ENCODE data around the gene PGM5. TPM values are rescaled to one million over a fixed set of nuclear protein-coding genes. Genes with fewer than 3 reads are reported as not detected.
"Not testable (repeated sequence)": the region's sequence is repeated elsewhere in the genome, so short reads cannot be mapped to it uniquely, and the experiment has no call there.

PGM5 gene
- 10 to 100 TPM in 11 of 12 donors, not detected in 1; 25.4 to 52.1 (median 47.9) TPM for polyA plus RNA-seq (ENCODE audit: insufficient read length in 12 of 12)
- long read RNA-seq, donor 1, full-length matches to known transcripts = 17 of 90 reads
- long read RNA-seq, donor 1, partial matches to known transcripts = 73 of 90 reads
- long read RNA-seq, donor 1, other reads (novel, unspliced or antisense) = 0 of 90 reads
- long read RNA-seq, donor 2, full-length matches to known transcripts = 14 of 47 reads
- long read RNA-seq, donor 2, partial matches to known transcripts = 33 of 47 reads
- long read RNA-seq, donor 2, other reads (novel, unspliced or antisense) = 0 of 47 reads
- long read RNA-seq, donor 3, full-length matches to known transcripts = 4 of 4 reads
- long read RNA-seq, donor 3, partial matches to known transcripts = 0 of 4 reads
- long read RNA-seq, donor 3, other reads (novel, unspliced or antisense) = 0 of 4 reads
- long read RNA-seq, donor 4, full-length matches to known transcripts = 5 of 5 reads
- long read RNA-seq, donor 4, partial matches to known transcripts = 0 of 5 reads
- long read RNA-seq, donor 4, other reads (novel, unspliced or antisense) = 0 of 5 reads
- long read RNA-seq, donor 5 = 0 reads
- long read RNA-seq, donor 6, full-length matches to known transcripts = 10 of 10 reads
- long read RNA-seq, donor 6, partial matches to known transcripts = 0 of 10 reads
- long read RNA-seq, donor 6, other reads (novel, unspliced or antisense) = 0 of 10 reads
- long read RNA-seq, donor 7, partial matches to known transcripts = 6 of 11 reads
- long read RNA-seq, donor 7, other reads (novel, unspliced or antisense) = 0 of 11 reads
- long read RNA-seq, donor 8, full-length matches to known transcripts = 17 of 23 reads
- long read RNA-seq, donor 8, partial matches to known transcripts = 6 of 23 reads
- long read RNA-seq, donor 8, other reads (novel, unspliced or antisense) = 0 of 23 reads
- long read RNA-seq, donor 9, partial matches to known transcripts = 0 of 1 reads
- long read RNA-seq, donor 9, other reads (novel, unspliced or antisense) = 0 of 1 reads
- long read RNA-seq, donor 10, full-length matches to known transcripts = 12 of 19 reads
- long read RNA-seq, donor 10, partial matches to known transcripts = 7 of 19 reads
- long read RNA-seq, donor 10, other reads (novel, unspliced or antisense) = 0 of 19 reads
- long read RNA-seq, donor 11, full-length matches to known transcripts = 9 of 41 reads
- long read RNA-seq, donor 11, partial matches to known transcripts = 32 of 41 reads
- long read RNA-seq, donor 11, other reads (novel, unspliced or antisense) = 0 of 41 reads

DNA sequence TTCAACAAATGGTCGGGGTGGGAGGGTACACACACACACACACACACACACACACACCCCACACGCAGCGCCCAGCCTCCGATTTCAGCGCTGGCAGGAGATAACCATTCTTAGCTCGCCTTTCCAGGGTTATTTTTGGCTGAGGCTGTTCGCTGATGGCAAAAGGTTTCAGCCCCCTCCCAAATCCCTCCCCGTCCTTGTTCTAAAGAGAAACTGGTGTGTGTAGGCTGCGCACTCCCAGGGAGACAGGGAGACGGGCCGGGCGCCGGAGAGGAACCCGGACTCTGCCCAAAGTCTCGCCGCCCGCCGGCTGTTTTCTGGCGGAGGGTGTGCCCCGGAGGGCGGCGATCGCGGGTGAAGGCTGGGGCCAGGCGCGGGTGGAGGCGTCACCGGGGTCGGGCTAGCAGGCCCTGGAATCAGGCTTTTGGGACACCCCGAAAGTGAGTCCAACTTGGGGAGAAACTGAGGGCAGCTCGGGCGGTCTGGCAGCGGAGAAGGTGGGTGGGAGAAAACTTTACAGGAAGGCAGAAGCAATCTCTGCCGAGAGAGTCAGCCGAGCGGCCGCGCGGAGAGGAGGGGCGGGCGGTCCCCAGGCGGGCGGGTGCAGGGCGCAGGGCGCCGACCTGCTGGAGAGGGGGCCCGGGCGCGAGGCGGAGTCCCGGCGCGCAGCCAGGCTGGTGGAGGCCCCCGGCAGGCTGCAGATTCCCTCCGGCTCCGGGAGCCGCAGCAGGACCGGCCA is at the start of gene PGM5:
Gene PGM5, plus strand, starts transcription at position 232 of the 739 bp plus-strand sequence. CDS start 517 bp downstream, outside the sequence.
- not testable (repeated sequence) for DNase-seq

DNA sequence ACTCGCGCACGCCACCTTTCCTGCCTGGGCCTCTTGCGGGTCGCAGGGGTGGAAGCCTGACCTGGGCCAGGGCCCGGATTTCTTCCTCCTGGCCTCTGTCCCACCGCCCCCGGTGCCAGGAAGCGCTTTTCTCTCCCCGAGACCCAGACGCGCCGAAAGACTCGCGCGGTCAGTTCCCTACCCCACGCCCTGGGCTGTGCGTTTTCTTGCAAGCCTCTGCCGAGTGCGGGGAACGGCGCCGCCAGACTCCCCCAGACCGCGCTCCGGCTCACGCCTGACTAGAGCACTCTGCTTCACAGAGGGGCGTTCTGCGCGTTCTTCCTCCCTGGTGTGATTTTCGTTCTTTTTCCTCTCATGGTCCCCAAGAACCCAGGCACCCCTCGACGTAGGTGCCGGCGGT is 49.3 kb upstream of the PGM5 start:
- DNase-seq = not testable (repeated sequence)

DNA sequence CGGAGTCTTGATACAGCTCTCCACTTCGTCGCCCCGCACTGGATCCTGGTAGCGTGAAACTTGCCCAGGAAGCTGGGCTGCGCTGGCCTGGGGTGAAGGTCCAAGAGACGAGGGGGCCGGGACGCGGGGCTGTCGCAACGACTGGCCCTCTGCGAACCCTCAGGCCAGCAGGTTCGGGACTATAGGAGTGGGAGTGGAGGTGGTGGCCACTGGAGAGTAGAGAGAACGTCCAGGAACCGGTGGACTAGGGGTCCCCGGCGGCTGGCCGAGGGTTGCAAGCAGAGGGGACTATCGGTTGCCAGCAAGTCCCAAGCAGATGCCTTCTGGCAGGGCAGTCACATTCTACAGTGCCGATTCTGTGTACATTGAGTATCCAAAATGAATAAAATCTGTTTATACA is 48.8 kb upstream of the PGM5 start:
- not testable (repeated sequence) for DNase-seq

DNA sequence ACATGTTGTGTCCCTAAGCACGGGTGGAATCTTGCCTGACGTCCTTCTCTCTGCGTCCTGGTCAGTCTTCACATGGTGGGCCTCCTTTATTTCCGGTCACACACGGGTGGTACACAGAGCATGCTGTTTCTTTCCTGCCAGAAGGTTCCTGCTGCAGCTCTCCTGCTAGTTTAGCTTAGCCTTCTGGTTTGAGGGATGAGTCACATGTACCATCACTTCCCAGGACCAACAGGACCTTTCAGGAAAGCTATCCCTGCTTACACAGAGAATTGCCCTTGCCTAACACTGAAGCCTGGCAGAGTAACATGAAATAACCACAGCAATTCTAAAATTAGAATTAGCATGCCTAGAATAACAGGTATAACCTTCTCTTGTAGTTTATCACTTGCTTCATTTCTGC is 45.2 kb upstream of the PGM5 start:
- not testable (repeated sequence) for DNase-seq

DNA sequence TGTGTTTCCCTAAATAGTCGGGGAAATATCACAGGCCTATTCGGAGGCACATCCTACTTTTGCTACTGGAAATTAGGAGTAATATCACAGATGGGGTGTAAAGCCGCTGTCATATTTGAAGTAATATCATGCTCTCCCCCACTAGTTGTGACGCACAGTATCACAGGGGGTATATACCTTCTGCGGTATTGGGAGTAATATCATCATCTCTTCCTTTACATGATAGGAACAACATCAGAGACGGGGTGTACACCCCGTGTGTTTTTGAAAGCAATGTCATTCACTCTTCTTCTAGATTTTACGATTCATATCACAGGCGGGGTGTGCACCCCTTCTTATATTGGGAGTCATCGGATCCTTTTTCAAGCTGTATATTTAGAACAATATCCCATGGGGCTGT is 38.2 kb upstream of the PGM5 start:
- not testable (repeated sequence) for DNase-seq

DNA sequence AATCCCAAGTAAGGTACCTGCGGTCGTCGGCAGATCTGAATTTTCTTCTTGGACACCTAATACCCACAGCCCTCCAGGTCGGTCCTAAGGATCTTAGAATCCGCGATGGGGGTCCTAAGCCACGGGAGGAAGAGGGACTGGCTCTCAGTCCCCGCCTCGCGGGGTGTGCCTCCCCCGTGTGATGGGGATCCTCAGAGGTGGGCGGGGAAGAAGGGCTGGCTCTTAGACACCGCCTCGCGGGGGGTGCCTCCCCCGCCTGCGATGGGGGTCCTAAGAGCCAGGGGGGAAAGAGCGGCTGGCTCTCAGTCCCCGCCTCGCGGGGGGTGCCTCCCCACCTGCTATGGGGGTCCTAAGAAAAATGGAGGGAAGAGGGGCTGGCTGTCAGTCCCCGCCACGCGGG is 32.7 kb upstream of the PGM5 start:
- not testable (repeated sequence) for DNase-seq

DNA sequence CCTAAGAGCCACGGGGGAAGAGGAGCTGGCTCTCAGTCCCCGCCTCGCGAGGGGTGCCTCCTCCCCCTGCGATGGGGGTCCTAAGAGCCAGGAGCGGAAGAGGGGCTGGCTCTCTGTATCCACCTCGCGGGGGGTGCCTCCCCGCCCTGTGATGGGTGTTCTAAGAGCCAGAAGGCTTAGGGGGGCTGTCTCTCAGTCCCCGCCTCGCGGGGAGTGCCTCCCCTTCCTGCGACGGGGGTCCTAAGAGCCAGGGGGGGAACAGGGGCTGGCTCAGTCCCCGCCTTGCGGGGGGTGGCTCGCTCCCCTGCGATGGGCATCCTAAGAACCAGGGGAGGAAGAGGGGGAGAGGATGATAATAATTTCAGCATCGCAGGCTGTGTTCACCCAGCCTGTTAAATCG is 31.9 kb upstream of the PGM5 start:
- DNase-seq = not testable (repeated sequence)

DNA sequence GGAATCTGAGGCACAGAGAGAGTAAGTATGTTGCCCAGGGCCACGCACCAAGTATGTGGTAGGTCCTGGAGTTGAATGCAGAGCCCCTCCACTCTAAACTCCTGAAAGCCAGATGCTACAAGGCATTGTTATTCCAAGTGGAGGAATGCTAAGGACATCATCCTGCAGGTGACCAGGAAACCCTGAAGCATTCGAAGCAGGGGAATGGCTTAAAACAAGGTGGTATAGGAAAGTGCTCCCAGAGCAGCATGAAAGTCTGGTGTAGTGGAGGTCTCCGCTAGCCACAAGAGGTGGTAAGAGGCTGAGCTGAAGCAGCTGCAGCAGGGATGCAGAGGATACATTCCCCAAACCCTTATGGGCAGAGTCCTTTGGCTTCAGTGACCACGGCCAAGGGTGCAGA is 27.3 kb upstream of the PGM5 start:
- DNase-seq = not testable (repeated sequence)

DNA sequence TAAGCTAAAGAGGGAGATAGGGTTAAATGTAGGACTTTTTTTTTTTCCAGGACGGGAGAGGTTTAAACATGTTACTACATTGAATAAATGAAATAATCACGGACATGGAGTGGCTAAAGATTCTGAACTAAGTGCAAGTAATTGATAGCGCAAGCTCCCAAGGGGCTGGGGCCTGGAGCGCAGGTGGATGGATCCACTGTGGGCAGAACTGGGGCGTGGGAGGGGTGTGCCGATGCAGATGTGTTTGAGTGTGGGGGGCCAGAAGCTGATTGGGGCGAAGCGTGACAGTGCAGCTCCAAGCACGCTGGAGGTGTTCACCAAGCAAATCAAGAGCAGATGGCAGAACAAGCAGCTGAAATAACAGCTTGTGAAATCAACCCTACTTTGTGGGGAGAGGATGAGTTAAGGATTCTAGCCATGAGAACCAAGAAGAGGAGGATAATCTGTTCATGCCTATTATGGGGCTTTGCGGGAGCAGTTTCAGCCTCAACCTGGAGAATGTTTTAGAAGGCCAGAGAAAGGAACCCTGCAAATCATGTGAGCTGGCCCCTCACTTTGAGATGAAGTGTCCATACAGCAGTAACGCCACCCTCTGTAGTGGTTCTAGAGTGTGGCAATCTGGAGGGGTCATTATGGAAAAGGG is 25.8 kb upstream of the PGM5 start:
- not testable (repeated sequence) for DNase-seq

DNA sequence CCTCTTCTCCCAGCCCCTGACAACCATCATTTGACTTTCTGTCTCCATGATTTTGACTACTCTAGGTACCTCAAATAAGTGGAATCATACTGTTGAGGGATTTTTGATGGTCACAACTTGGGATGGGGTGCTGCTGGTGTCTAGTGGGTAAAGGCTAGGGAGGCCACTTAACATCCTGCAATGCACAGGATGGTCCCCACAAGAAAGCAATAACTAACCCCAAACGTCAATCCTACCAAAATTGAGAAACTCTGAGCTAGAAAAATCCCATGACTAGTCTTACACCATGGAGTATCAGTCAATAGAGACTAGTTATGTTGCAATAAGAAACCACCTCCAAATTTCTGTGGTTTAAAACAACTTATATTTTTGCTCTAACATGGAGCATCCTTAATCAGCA is 24.3 kb upstream of the PGM5 start:
- not testable (repeated sequence) for DNase-seq

DNA sequence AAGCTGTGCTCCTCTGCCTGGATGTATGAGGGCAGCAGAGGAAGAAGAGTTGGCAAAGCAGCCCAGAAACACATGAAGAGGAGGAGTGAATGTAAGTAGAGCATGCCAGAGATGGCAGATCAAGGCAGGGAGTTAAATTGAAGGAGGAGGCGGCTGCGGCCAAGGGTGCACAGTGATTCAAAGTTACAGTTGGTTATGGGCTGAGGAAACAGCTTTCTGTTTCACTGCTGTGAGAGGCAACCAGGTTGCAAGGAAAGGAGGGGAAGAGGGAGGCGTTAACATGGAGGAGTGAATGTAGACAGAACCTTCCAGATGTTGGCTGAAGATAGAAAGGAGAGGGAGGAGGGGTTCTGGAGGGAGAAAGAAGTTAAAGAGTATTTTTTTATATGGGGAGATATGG is 20.5 kb upstream of the PGM5 start:
- DNase-seq = not testable (repeated sequence)

DNA sequence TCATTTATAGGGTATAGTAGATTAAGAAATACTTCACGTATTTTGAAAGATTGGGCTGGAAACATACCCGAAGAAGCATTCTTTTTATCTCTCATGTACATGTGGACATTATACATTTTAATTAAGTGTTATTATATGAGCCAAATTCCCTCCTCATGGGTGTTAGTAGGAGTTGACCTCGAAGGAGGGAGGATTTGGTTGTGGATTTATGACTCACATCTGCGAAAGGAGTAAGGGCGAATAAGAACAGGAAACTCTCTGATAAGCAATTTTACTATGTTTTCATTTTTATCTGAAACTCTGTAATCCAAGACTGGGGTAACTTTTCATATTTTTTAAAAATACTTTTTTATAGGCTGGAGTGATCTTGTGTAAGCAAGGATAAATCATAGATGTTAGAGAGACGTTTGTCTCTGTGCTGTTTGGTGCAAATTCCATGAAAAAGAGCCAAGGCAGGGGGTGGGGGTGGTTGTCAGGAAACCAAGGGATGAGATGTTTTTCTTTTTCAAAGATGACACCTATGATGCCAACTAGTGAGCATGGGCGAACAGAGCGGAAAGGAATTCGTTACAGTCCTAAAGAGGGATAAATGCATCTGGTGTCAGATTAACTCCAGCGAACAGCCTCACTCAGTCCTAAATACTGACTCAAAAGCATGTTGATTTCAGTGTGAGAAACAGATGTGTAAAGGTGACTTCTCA is 19.6 kb upstream of the PGM5 start:
- not testable (repeated sequence) for DNase-seq

DNA sequence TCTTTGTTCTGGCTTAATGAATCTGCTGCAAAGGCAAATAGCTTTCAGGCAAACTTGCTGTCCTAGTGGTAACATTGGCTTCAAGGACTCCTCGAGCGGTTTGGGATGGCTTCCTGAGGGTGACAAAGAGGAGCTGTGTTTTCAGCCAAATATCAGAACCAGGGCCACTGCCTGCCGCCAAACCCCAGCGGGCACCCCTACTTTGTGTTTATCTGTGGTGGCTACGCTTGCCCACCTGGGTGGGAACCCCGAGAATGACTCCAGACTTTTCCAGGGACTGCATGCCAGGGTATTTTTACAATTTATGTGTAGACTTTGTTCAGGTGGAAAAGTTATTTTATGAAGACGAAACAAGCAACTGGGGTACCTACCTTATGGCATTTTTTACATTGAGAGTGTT is 18.4 kb upstream of the PGM5 start:
- DNase-seq = not testable (repeated sequence)

DNA sequence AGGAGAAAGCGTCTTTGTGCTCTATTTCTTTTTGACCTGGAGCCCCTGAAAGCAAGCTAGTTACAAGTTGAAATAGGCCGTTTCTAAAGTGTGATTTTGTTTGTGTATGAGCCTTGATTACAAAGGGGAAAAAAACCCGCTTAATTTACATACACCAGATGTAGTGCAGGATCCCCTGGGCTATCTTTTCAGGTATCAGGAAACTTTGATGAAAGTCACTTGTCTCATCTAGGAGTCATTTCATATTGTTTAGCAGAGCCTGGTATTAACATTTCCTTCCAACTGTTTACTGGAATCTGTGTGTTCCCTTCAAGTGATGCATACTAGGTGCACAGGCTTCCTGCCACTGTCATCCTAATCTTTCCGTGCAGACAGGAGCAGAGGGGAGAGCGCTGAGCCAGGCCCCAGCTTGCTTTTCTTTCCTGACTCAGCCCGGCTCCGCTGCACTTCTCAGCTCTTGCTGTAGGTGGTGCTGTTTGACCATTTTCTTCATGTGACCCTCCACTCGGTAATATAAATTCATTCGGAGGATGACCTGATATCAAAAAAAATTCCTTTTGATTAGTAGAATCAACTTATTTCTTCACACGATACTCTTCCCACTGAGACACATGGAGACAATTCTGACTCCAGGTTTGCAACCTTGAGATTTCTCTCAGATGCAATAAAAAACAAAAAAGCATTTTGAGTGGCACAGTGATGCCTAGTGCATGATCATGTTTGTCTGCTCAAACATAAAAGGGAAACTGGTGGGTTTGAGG is 14.0 kb upstream of the PGM5 start:
- not testable (repeated sequence) for DNase-seq

DNA sequence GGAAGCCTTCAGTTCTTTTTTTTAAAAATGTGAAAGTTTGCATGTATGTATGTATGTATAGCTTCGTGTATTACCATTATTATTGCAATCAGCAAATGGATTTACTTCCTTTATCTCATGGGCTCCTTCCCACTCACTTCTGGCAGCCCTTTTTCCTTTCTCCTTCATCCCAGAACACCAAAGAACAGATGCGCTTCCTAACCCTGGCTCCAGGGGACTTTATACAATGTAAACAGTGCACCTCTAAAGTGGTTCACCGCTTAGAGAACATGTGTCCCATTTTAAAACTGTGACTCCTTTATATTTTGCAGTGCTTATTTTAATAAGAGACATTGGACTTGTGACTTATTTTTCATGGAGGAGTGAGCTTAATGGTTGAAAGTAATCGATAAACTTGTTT is 13.2 kb upstream of the PGM5 start:
- not testable (repeated sequence) for DNase-seq

DNA sequence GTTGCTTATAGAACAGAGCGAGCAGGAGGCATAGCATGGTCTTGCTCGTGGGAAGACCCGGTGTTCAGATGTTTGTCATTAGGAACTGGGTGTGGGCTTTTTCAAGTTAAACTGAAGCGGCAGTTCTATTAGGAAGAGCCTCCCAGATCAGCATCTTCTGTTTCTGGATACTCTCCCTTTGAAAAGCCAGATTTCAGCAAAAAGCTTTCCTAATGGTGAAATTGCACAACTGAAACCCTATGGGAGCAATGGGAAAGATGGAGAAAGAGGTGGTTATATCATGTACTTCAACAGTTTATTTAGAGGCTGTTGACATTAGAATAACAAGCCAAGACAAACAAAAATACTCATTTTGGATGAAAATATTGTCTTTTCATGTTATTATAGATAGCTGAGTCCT is 12.4 kb upstream of the PGM5 start:
- not testable (repeated sequence) for DNase-seq

DNA sequence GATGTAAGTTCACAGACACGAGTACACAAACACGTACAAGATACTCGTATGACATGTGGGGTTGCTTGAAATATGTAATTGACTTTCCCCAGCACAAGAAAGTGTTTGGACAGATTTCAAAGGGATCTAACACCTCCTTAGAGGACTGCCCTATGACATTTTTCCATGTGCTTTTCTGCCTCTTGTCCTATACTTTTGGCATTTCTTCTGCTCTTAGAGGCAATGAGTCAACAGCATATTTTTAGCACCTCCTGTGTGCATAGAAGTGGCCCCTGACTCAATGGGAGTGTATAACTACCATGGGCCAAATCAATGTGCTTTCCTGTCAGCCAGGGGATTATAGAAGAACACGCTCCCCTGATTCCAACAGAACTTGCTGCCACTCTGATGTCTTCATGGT is 4.7 kb upstream of the PGM5 start:
- not testable (repeated sequence) for DNase-seq

DNA sequence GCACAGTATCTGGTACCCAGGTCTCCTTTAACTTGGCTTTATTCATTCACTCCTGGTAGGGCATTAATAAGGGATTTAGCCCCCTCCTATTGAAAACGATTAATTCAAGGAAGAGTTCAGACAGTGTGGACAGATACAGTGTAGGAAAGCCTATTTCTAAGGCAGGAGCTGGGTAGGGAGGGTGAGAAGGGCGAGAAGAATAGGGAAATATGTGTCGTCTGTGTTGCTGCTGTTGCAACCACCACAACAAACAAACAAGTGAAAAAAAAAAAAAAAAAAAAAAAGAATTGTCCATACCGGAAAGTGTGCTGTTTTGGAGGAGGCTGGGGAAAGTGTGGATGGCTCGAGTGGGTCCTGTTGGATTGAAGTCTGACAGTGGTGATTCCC is 425 bp upstream of the PGM5 start:
- DNase-seq = not testable (repeated sequence)

DNA sequence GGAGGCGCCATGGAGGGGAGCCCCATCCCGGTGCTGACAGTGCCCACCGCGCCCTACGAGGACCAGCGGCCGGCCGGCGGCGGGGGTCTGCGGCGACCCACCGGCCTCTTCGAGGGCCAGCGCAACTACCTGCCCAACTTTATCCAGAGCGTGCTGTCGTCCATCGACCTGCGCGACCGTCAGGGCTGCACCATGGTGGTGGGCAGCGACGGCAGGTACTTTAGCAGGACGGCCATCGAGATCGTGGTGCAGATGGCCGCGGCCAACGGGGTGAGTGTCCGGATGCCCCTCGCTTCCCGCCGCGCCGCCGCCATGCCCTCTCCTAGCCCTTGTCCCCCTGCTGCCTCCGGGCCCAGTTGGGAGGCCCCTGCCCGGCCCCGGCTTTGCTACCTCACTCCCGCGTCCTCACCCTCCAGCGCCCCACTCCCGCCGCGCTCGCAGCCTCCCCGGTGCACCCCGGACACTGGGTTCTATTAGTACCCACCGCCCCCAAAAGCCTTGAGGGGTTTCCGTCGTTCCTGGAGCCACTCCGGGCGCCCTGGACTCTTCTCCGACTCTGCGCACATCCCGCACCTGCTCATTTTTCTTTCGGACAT is 806 bp downstream of the PGM5 start:
- DNase-seq = not testable (repeated sequence)

Measured in muscle of arm (tissue), 14 donors.